HEK293 (cell line): Measurements from ENCODE around the gene PLAAT1.

ENCODE experiments used
- CTCF ChIA-PET: fragments of 350-600 bp; formaldehyde crosslinking; extraction: SDS; loops from one replicate; lab custom pipeline; 2021; ENCODE audit warnings: antibody characterized with exemption; lab: Yijun Ruan, JAX
- POLR2A ChIA-PET: fragments of 300-600 bp; formaldehyde crosslinking; extraction: SDS; loops from one replicate; lab custom pipeline; 2020; ENCODE audit warnings: antibody characterized with exemption, inconsistent platforms; lab: Yijun Ruan, JAX
- H3K27ac ChIP-seq: fragments of 200-500 bp; sonication (Bioruptor generic); 2 replicates; pipeline ENCODE4 v1.5.1; 2014; ENCODE audit warnings: low read depth, low read length, control low read depth, inconsistent platforms; ENCODE audit errors: extremely low read depth
- H3K36me3 ChIP-seq, 2 experiments: fragments of 200-500 bp in 1 of 2; sonication (Bioruptor generic) in 1 of 2; 1 replicate in 1 of 2; 2 replicates in 1 of 2; pipeline ENCODE4 v1.5.1; 2014 to 2017; ENCODE audit warnings: inconsistent platforms in 2 of 2, low read length in 2 of 2; ENCODE audit not compliant: control insufficient read depth in 2 of 2, insufficient read depth in 1 of 2
- H3K4me1 ChIP-seq: fragments of 200-500 bp; sonication (Bioruptor generic); 2 replicates; pipeline ENCODE4 v1.5.1; 2014; ENCODE audit warnings: mild to moderate bottlenecking, low read length, inconsistent platforms; ENCODE audit not compliant: control insufficient read depth, insufficient read depth
- H3K4me3 ChIP-seq: 2 replicates; pipeline ENCODE4 v1.5.1; 2011; ENCODE audit warnings: low read depth, mild to moderate bottlenecking, control low read depth, low read length, moderate library complexity
- H3K9me3 ChIP-seq: fragments of 200-500 bp; sonication (Bioruptor generic); 2 replicates; pipeline ENCODE4 v1.5.1; 2014; ENCODE audit warnings: low read depth, low read length, inconsistent platforms; ENCODE audit not compliant: control insufficient read depth, insufficient read depth
- PBX3 ChIP-seq: sonication (generic); formaldehyde crosslinking; IDR thresholded peaks from 2 replicates; pipeline ENCODE4 v1.8.1; 2022; ENCODE audit warnings: mild to moderate bottlenecking, moderate library complexity, missing genetic modification reagents
- SP7 ChIP-seq: fragments of 450-650 bp; formaldehyde crosslinking; IDR thresholded peaks from 2 replicates; pipeline ENCODE4 v1.5.1; 2016; ENCODE audit warnings: missing biosample characterization, missing genetic modification characterization
- ZFP69B ChIP-seq: fragments of 450-650 bp; formaldehyde crosslinking; IDR thresholded peaks from 2 replicates; pipeline ENCODE4 v1.5.1; 2016; ENCODE audit warnings: missing biosample characterization, missing genetic modification characterization
- ZNF19 ChIP-seq: fragments of 450-650 bp; formaldehyde crosslinking; IDR thresholded peaks from 2 replicates; pipeline ENCODE4; 2016; ENCODE audit warnings: missing biosample characterization, missing genetic modification characterization, low read depth
- ZNF24 ChIP-seq: fragments of 450-650 bp; formaldehyde crosslinking; IDR thresholded peaks from 2 replicates; pipeline ENCODE4 v1.5.1; 2016; ENCODE audit warnings: missing biosample characterization, missing genetic modification characterization
- ZNF350 ChIP-seq: fragments of 450-650 bp; formaldehyde crosslinking; IDR thresholded peaks from 2 replicates; pipeline ENCODE4 v1.5.0; 2017; ENCODE audit warnings: missing biosample characterization, mild to moderate bottlenecking, missing genetic modification characterization
- ZNF37A ChIP-seq: fragments of 450-650 bp; IDR thresholded peaks from 2 replicates; pipeline ENCODE4 v1.5.1; 2018; ENCODE audit warnings: missing biosample characterization, missing genetic modification characterization
- ZNF398 ChIP-seq: fragments of 450-650 bp; formaldehyde crosslinking; IDR thresholded peaks from 2 replicates; pipeline ENCODE4 v1.5.1; 2017; ENCODE audit warnings: missing biosample characterization, missing genetic modification characterization
- ZNF404 ChIP-seq: fragments of 450-650 bp; formaldehyde crosslinking; IDR thresholded peaks from 2 replicates; pipeline ENCODE4 v1.5.1; 2017; ENCODE audit warnings: missing biosample characterization, missing genetic modification characterization
- ZNF600 ChIP-seq: fragments of 450-650 bp; formaldehyde crosslinking; IDR thresholded peaks from 2 replicates; pipeline ENCODE4 v1.5.1; 2016; ENCODE audit warnings: missing biosample characterization, missing genetic modification characterization
- ZNF704 ChIP-seq: fragments of 450-650 bp; formaldehyde crosslinking; IDR thresholded peaks from 2 replicates; pipeline ENCODE4 v1.5.1; 2016; ENCODE audit warnings: missing biosample characterization, missing genetic modification characterization
- ZNF777 ChIP-seq: fragments of 450-650 bp; formaldehyde crosslinking; IDR thresholded peaks from 2 replicates; pipeline ENCODE4 v1.5.1; 2017; ENCODE audit warnings: missing biosample characterization, missing genetic modification characterization, borderline replicate concordance
- ZNF785 ChIP-seq: fragments of 450-650 bp; formaldehyde crosslinking; IDR thresholded peaks from 2 replicates; pipeline ENCODE4 v1.5.1; 2016; ENCODE audit warnings: missing biosample characterization, missing genetic modification characterization
- ZSCAN23 ChIP-seq: fragments of 450-650 bp; formaldehyde crosslinking; IDR thresholded peaks from 2 replicates; pipeline ENCODE4 v1.5.1; 2016; ENCODE audit warnings: missing biosample characterization, missing genetic modification characterization
- ZSCAN5A ChIP-seq: fragments of 450-650 bp; formaldehyde crosslinking; IDR thresholded peaks from 2 replicates; pipeline ENCODE4 v1.5.1; 2016; ENCODE audit warnings: missing biosample characterization, missing genetic modification characterization
- TF ChIP-seq, protein P1 (sequence below): fragments of 450-650 bp; formaldehyde crosslinking; IDR thresholded peaks from 2 replicates; pipeline ENCODE4 v1.5.1; 2016; ENCODE audit warnings: missing biosample characterization, missing genetic modification characterization

PLAAT1 gene

DNA sequence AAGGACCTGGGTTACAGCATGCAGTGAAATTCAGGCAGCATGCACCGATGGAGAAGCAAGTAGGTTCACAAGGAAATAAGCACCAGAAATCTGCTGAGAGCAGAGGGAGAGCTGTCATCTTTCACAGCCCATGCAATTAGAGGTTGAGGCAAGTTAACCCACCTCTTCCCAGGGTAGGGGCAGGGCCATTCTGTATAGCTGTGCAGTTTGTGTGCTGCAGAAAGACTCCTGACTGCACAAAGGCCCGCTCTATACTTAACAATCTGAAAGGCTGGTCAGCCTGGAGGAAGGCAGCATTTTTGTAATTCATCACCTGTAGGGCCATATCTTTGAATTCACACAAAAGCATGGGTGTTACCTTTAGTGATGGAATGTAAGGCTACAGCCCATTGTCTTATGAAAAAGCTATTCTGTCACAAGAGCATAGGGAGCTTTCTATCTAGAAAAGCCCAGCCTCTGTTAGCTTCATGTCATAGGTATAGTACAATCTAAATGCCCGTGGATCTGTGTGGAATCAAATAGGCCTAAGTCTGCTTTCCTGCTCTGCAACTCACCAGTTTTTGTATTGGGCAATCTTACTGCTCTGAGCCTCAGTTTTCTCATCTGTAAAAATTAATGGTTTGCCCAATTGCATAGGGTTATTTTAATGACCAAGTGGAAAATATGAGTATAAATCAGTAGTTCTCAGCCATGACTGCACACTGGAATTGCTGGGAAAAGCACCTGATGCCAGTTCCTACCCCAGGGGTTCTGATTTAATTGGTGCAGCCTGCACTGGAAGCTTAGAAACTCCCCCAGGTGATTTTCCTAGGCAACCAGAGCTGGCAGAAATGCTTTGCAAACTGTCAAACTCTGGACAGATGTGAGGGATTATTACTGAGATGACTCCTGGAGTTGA lies 72.3 kb downstream of the PLAAT1 start:
- Histone ChIP-seq H3K4me3 (no peak overlapping the region), H3K4me1 (no peaks in the 10 kb centered on the region), H3K27ac (no peak overlapping the region), H3K9me3 (no peaks in the 10 kb centered on the region), H3K36me3 (no peaks in the 10 kb centered on the region)
- ChIA-PET POLR2A (no interaction called here), CTCF (interaction anchor here (0.6 kb wide), 1 partner anchor 20 kb away, joined by 4 read pairs; no protein-coding TSS in a partner anchor)
- TF ChIP-seq, protein P1, sequence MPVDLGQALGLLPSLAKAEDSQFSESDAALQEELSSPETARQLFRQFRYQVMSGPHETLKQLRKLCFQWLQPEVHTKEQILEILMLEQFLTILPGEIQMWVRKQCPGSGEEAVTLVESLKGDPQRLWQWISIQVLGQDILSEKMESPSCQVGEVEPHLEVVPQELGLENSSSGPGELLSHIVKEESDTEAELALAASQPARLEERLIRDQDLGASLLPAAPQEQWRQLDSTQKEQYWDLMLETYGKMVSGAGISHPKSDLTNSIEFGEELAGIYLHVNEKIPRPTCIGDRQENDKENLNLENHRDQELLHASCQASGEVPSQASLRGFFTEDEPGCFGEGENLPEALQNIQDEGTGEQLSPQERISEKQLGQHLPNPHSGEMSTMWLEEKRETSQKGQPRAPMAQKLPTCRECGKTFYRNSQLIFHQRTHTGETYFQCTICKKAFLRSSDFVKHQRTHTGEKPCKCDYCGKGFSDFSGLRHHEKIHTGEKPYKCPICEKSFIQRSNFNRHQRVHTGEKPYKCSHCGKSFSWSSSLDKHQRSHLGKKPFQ (tag by site-specific recombination): no peak
- TF ChIP-seq ZNF350 (no peak), ZFP69B (tag by site-specific recombination) (no peak), ZNF19 (tag by site-specific recombination) (no peak), ZNF404 (tag by site-specific recombination) (no peak), ZNF24 (tag by site-specific recombination) (no peak), ZSCAN5A (tag by site-specific recombination) (no peak), ZNF777 (tag by site-specific recombination) (no peak), ZSCAN23 (no peak), ZNF704 (no peak), ZNF37A (tag by site-specific recombination) (no peak), SP7 (tag by site-specific recombination) (no peak), ZNF785 (tag by site-specific recombination) (no peak)

DNA sequence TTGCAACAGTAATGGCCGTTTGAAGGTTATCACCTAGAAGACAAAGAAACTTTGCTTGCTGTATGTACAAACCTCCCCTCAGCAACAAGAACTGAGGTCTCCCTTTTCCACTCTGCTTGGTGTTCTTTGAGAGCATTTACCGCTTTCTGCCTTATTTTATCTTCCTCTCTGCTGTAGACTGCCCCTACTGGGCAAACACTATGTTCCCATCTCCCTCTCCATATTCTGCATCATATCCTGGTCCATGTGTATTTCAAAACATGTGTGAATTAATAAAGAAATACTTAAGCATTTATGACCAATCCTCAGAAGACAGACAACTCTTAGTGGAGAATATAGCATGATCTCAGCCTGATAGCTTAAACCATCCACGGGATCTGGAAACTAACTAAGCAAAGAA lies 73.1 kb downstream of the PLAAT1 start:
- CTCF ChIA-PET: no interaction called here
- Histone ChIP-seq H3K36me3 (no peaks in the 10 kb centered on the region), H3K4me3 (no peak overlapping the region), H3K27ac (no peak overlapping the region), H3K4me1 (no peaks in the 10 kb centered on the region), H3K9me3 (no peaks in the 10 kb centered on the region)
- POLR2A ChIA-PET: no interaction called here
- no peak for TF ChIP-seq ZSCAN23

GRCh38 chr3:193317682-193318300 lies 76.8 kb downstream of the PLAAT1 start:
- no peak overlapping the region for H3K4me3 ChIP-seq
- POLR2A ChIA-PET: no interaction called here
- no peak overlapping the region for H3K27ac ChIP-seq
- no peaks in the 10 kb centered on the region for H3K36me3 ChIP-seq
- CTCF ChIA-PET: interaction anchor here (0.6 to 0.7 kb wide), 2 partner anchors 268 to 843 kb away, joined by 3 to 6 read pairs; no protein-coding TSS in a partner anchor
- H3K9me3 ChIP-seq: no peaks in the 10 kb centered on the region
- no peak for TF ChIP-seq PBX3 (CRISPR knock-in tag)
- TF ChIP-seq ZNF600 (tag by site-specific recombination): no peak
- no peak for TF ChIP-seq ZNF398 (tag by site-specific recombination)
- no peaks in the 10 kb centered on the region for H3K4me1 ChIP-seq
